Measurements from ENCODE around the gene NT5C. TPM values are rescaled to one million over a fixed set of nuclear protein-coding genes. Genes with fewer than 3 reads are reported as not detected.

The NT5C gene
- total and polyA plus RNA-seq, 7 donors = 16.4 to 84.0 (median 32.0) TPM

DNA sequence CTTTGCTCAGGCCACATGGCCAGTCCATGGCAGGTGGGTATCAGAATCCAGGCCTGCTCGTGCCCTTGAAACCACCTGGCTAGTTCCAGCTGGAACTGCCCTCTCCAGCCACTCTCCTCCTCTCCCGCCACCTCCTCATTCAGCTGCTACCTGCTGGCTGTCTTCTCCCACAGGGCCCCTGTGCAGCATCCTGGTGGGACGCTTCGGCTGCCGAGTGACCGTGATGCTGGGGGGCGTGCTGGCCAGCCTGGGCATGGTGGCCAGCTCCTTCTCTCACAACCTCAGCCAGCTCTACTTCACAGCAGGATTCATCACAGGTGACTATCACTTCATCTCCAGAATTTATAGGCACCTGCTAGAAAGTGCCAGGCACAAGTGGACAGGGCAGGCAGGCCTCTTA is 33.7 kb downstream of the NT5C start:
- intact Hi-C loops (cut with DNase I) = no loop called here
- DNase-seq (no peak), ATAC-seq (no peak)
- H3K36me3 ChIP-seq (ENCODE audit: insufficient read depth in 1 of 2, low read depth in 1 of 2) = peaks cover 0 to 26% of the 10 kb centered on the region in 2 donors
- 94 to 96% (median 95%) methylated on average over 6 to 7 of the region's 7 CpGs for WGBS, 3 donors
- H3K4me3 ChIP-seq = no peak overlapping the region
- H3K27ac ChIP-seq = no peak overlapping the region
- peaks cover 8% of the 10 kb centered on the region for H3K4me1 ChIP-seq
- H3K27me3 ChIP-seq (ENCODE audit: insufficient read depth in 3 of 3, low read length in 2 of 3) = no peaks in the 10 kb centered on the region
- H3K9me3 ChIP-seq = no peaks in the 10 kb centered on the region
- TF ChIP-seq, protein P1, sequence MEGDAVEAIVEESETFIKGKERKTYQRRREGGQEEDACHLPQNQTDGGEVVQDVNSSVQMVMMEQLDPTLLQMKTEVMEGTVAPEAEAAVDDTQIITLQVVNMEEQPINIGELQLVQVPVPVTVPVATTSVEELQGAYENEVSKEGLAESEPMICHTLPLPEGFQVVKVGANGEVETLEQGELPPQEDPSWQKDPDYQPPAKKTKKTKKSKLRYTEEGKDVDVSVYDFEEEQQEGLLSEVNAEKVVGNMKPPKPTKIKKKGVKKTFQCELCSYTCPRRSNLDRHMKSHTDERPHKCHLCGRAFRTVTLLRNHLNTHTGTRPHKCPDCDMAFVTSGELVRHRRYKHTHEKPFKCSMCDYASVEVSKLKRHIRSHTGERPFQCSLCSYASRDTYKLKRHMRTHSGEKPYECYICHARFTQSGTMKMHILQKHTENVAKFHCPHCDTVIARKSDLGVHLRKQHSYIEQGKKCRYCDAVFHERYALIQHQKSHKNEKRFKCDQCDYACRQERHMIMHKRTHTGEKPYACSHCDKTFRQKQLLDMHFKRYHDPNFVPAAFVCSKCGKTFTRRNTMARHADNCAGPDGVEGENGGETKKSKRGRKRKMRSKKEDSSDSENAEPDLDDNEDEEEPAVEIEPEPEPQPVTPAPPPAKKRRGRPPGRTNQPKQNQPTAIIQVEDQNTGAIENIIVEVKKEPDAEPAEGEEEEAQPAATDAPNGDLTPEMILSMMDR (IDR thresholded peaks at IDR 0.05) = no peak

DNA sequence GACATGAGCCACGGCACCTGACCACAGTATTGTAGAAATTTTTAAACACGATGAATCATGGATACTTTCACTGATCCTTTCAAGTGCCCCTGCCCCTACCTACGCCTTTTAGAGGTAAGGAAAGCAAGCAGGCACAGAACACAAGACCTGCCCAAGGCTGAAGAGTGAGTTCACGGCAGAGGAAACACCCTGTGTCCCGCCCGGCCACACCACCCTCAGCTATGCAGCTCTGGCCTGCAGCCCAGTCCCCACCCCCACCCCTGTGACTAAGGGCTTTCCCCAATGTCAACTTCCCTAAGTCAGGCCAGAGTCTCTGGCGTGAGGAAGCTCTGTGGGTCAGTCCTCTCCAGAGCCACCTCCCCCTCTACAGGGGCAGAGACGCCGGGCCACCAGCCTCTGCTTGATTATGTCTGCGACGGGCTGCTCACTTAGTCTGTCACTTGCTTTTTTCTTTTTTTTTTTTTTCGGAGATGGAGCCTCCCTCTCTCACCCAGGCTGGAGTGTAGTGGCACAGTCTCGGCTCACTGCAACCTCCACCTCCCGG is 35.4 kb downstream of the NT5C start:
- Histone ChIP-seq H3K4me3 (peak overlapping the region; percentile 7), H3K4me1 (peaks cover 14% of the 10 kb centered on the region), H3K27me3 (ENCODE audit: insufficient read depth in 3 of 3, low read length in 2 of 3) (no peaks in the 10 kb centered on the region), H3K36me3 (ENCODE audit: insufficient read depth in 1 of 2, low read depth in 1 of 2) (peaks cover 0 to 26% of the 10 kb centered on the region in 2 donors), H3K27ac (peak overlapping the region; percentile 58), H3K9me3 (no peaks in the 10 kb centered on the region)
- peak; percentile 79 to 93 (median 84) for ATAC-seq
- peak; percentile 67 to 79 for DNase-seq
- intact Hi-C loops (cut with DNase I) = no loop called here
- TF ChIP-seq, protein P1 (IDR thresholded peaks at IDR 0.05) = no peak
- WGBS, 3 donors = 47 to 54% (median 54%) methylated on average over 13 to 14 of the region's 14 CpGs

DNA sequence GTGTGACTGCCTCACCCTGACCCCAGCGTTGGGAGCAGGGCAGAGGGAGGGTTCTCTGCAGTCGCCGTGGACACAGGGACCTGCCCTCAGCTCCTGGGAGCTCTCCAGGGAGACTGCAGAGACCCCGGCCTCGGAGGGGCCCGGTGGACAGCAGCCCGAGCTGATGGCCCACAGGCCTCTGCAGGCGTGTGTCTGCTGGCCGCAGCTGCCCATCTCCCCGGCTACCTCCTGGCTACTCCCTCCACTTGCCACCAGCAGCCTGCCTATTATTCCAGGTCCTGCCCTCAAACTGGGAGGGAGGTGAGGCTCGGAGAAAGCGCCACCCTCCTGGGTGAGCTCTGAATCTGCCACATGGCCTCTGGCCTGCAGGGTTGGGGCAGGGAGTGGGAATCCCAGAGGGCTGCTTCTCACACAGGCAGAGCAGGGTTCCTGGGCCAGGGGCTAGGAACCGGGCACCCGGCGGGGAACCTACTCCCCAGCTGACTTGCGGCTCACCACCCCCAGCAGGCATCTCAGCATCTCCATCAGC is 36.6 kb downstream of the NT5C start:
- Histone ChIP-seq H3K4me1 (peaks cover 21% of the 10 kb centered on the region), H3K27me3 (ENCODE audit: insufficient read depth in 3 of 3, low read length in 2 of 3) (no peaks in the 10 kb centered on the region), H3K4me3 (no peak overlapping the region), H3K36me3 (ENCODE audit: insufficient read depth in 1 of 2, low read depth in 1 of 2) (peaks cover 0 to 19% of the 10 kb centered on the region in 2 donors), H3K9me3 (no peaks in the 10 kb centered on the region), H3K27ac (no peak overlapping the region)
- no peak for ATAC-seq
- intact Hi-C loops (cut with DNase I) = no loop called here
- TF ChIP-seq, protein P1 (IDR thresholded peaks at IDR 0.05) = no peak
- DNase-seq = no peak
- 76 to 77% (median 77%) methylated on average over 16 of the region's 16 CpGs for WGBS, 3 donors

DNA sequence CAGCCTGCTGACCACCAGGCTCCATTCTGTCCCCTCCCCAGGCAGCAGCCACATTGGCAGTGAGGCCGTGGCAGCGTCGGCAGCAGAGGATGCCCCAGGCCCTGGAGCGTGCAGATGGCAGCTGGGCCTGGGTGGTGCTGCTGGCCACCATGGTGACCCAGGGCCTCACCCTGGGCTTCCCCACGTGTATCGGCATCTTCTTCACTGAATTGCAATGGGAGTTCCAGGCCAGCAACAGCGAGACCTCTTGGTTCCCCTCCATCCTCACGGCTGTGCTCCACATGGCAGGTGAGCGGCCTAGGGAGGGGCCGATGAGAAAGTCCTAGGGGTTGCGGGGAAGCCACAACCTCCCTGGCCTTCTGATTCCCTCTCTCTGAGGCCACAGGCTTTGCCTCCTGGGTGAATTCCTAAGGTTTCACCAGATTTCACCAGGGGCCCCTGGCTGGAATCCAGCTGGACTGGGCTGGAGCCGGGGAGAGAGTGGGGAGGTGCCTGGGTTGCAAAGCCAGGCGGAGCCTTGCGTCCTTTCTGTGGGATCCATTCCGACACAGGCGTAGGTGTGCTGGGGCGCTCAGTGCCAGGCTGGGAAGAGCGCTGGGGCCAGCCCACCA is 37.9 kb downstream of the NT5C start:
- Histone ChIP-seq H3K4me1 (peaks cover 24% of the 10 kb centered on the region), H3K27ac (no peak overlapping the region)

More for the DNA sequence above, 37.9 kb downstream of the NT5C start:
- Histone ChIP-seq H3K36me3 (ENCODE audit: insufficient read depth in 1 of 2, low read depth in 1 of 2) (peaks cover 0 to 7% of the 10 kb centered on the region in 2 donors), H3K27me3 (ENCODE audit: insufficient read depth in 3 of 3, low read length in 2 of 3) (no peaks in the 10 kb centered on the region), H3K4me3 (no peak overlapping the region), H3K9me3 (no peaks in the 10 kb centered on the region)
- ATAC-seq (no peak), DNase-seq (no peak)
- intact Hi-C loops (cut with DNase I) = no loop called here
- 85 to 88% (median 87%) methylated on average over 17 to 18 of the region's 18 CpGs for WGBS, 3 donors
- TF ChIP-seq, protein P1 (IDR thresholded peaks at IDR 0.05) = no peak
